Lower lobe of right lung (tissue), 2 donors: Measurements from ENCODE around the gene FAM98C. TPM values are rescaled to one million over a fixed set of nuclear protein-coding genes. Genes with fewer than 3 reads are reported as not detected.

ENCODE experiments used
- ATAC-seq, 2 donors: fragments of 200-7000 bp; cut with Tn5 transposase; one replicate each; pipeline ENCODE4 v1.9.1; 2020 to 2022; ENCODE audit warnings: mild to moderate bottlenecking in 2 of 2, moderate library complexity in 2 of 2
- DNase-seq: peaks from one replicate; pipeline ENCODE4 v3.0.0-alpha.2; 2020
- H3K27ac ChIP-seq: fragments of 200-600 bp; one replicate; pipeline ENCODE4 v1.8.0; 2022
- H3K27me3 ChIP-seq: fragments of 200-600 bp; one replicate; pipeline ENCODE4 v1.8.0; 2022; ENCODE audit warnings: low read depth
- H3K36me3 ChIP-seq: fragments of 200-600 bp; one replicate; pipeline ENCODE4 v1.8.0; 2022; ENCODE audit warnings: mild to moderate bottlenecking
- H3K4me1 ChIP-seq: fragments of 200-600 bp; one replicate; pipeline ENCODE4 v1.8.0; 2022
- H3K4me3 ChIP-seq: fragments of 200-600 bp; one replicate; pipeline ENCODE4 v1.8.0; 2022; ENCODE audit warnings: mild to moderate bottlenecking
- H3K9me3 ChIP-seq: fragments of 200-600 bp; one replicate; pipeline ENCODE4 v1.8.0; 2022
- intact Hi-C: fragments of 100-400 bp; cut with DNase I; formaldehyde crosslinking; loops from one replicate; pipeline ENCODE4 v1.11.0; 2022
- long read RNA-seq: library from polyadenylated mRNA; unstranded; transcript quantifications from one replicate; pipeline ENCODE4 v2.0.0, GENCODE V29; 2021
- total RNA-seq: library from RNA; stranded (reverse); fragmentation: NEBNext Ultra II Directional; extraction: Animal tissue kit (Norgen Biotek cat#: 25700); gene quantifications from one replicate; pipeline ENCODE4 v1.2.1, GENCODE V29; 2021
- TF ChIP-seq, protein P1 (sequence below): fragments of 200-600 bp; IDR thresholded peaks from one replicate; pipeline ENCODE4 v1.8.0; 2022; ENCODE audit warnings: antibody characterized with exemption, mild to moderate bottlenecking
- donor health status: DM: no; HTN: yes; CAD: no; lungs with severe emphysema.

Gene FAM98C
- 21.1 TPM for total RNA-seq
- long read RNA-seq, transcript FAM98C-201 (8 exons, 1,271 nt) = major isoform, 13 of 21 reads
- long read RNA-seq, partial matches to known transcripts = 1 of 21 reads
- long read RNA-seq, other reads (novel, unspliced or antisense) = 6 of 21 reads

DNA sequence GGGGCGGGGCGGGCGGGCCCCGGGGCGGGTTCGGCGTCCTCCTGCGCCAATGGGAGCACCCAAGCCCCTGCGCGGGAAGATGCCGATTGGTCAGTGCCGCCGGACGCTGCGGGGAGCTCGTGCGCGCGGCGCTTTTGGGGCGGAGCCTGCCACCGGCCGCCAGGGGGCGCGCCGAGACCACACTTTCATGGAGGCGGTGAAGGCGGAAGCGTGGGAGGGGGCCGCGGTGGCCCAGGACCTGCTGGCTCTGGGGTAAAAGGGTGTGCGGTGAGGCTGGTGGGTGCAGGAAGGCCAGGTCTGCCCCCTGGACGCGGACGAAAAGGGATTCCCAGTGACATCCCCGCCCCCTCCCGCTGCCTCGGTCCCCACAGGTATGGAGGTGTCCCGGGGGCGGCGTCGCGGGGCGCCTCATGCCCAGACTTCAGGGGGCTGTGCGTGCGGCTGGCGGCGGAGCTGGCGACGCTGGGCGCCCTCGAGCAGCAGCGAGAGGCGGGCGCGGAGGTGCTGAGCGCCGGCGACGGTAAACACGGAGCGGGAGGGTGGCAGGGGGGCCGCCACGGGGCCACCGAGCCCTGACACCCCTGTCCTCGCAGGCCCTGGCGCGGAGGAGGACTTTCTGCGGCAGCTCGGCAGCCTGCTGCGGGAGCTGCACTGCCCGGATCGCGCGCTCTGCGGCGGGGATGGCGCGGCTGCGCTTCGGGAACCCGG, at the start of gene FAM98C:
TSS of gene FAM98C (plus strand) at position 127 of the 708 bp plus-strand sequence. CDS start at position 188, 61 bp downstream.
- ATAC-seq (peak; percentile 99), DNase-seq (peak; percentile 97)
- peaks cover 18% of the 10 kb centered on the region for H3K27me3 ChIP-seq
- H3K4me3 ChIP-seq = peak within 1 kb of the TSS; percentile 98
- intact Hi-C loops = no loop called here
- TF ChIP-seq, protein P1, sequence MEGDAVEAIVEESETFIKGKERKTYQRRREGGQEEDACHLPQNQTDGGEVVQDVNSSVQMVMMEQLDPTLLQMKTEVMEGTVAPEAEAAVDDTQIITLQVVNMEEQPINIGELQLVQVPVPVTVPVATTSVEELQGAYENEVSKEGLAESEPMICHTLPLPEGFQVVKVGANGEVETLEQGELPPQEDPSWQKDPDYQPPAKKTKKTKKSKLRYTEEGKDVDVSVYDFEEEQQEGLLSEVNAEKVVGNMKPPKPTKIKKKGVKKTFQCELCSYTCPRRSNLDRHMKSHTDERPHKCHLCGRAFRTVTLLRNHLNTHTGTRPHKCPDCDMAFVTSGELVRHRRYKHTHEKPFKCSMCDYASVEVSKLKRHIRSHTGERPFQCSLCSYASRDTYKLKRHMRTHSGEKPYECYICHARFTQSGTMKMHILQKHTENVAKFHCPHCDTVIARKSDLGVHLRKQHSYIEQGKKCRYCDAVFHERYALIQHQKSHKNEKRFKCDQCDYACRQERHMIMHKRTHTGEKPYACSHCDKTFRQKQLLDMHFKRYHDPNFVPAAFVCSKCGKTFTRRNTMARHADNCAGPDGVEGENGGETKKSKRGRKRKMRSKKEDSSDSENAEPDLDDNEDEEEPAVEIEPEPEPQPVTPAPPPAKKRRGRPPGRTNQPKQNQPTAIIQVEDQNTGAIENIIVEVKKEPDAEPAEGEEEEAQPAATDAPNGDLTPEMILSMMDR = peak; percentile 100
- peak within 1 kb of the TSS; percentile 91 for H3K27ac ChIP-seq
- peaks cover 30% of the 10 kb centered on the region for H3K36me3 ChIP-seq
- no peaks in the 10 kb centered on the region for H3K9me3 ChIP-seq
- peaks cover 12% of the 10 kb centered on the region for H3K4me1 ChIP-seq

DNA sequence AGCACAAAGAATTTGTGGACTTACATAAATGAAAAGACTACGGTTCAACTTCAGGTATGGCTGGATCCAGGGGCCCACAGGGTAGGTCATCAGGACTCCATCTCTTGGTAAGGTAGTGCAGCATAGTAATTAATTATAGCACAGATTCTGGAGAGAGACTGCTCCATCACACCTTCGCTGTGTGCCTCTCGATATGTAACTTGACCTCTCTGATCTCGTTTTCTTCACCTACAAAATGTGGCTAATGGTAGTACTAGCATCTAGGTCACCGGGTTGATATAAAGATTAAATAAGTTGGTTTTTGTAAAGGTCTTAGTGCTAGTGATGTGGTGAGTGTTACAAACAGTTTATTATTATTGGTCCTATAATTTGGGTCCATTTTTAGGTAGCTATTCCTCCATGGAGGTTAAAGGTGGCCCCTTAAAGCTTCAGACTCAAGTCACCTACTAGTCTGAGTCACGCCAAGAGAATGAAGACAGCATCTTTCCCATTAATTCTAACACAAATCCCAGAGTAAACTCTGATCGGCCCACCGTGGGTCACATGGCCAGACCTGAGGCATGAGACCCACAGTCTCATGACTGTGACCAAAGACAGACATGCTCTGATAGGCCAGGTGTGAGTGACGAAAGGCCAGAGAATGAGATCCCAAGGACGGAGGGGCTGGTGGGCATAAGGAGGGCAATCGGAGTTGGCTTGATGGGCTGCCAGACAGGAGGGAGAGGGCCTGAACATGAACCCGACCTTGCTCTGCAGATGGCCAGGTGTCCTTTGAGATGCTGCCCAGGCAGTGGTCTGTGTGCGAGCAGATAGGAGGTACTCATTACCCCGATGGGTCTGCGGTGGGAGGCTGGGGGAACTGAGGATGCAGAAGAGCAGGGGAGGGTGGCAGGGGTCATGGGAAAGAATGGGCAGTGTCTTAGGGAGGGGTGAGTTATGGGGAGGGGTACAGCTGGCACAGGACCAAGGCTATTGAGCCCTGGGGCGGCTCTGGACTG, 46.9 kb upstream of the FAM98C start:
- TF ChIP-seq, protein P1 = no peak
- Histone ChIP-seq H3K9me3 (no peaks in the 10 kb centered on the region), H3K27ac (no peak overlapping the region), H3K27me3 (peaks cover 52% of the 10 kb centered on the region), H3K4me3 (no peak overlapping the region), H3K4me1 (no peaks in the 10 kb centered on the region), H3K36me3 (no peaks in the 10 kb centered on the region)
- DNase-seq = no peak
- intact Hi-C loops = no loop called here
- no peak for ATAC-seq

DNA sequence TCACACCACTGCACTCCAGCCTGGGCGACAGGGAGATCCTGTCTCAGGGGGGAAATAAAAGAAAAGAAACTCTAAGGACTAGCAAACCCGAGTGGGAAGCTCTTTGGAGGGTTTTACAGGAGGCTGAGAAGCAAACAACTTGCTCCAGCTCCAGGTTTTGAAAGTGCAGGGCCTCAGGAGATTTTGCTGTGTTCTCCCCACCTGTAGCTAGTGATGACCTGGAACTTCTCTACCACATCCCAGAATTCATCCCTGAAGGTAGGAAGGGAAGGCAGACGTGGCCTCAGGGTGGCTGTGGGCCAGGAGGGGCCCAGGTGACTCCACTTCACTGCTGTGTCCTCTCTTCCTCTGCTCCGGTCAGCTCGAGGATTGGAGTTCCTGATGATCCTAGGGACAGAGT, 44.8 kb upstream of the FAM98C start:
- ATAC-seq = no peak

DNA sequence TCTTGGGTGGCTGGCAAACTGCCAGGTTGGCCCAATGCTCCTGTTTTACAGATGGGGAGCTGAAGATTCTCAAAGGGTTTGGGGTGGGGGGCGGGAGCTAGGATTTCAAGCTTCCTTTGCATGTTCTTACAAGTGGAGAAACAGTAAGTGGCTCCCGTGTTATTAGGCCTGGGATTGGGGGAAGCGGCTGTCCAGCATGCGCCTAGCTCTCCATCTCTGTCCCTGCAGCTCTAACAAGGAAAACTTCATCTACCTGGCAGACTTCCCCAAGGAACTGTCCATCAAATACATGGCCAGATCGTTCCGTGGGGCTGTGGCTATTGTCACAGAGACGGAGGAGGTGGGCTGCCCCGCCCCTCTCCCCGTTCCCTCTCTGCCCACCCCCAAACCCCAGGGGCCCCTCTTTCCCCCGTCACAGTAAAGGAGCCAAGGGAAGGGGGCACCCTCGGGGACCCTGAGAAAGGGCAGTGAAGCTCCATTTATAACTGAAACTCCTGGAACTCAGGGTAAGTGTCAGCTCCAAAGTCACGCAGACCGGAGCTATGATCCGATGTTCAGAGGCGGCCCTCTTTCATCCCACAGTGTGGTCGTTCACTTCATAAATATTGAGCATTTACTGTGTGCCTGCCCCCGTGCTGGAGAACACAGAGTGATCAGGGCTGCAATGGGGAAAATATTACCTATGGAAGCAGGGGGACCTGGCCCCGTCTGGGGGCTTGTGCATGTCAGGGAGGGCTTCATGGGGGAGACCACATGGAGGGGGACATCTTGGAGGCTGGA, 43.5 kb upstream of the FAM98C start:
- no peaks in the 10 kb centered on the region for H3K36me3 ChIP-seq
- TF ChIP-seq, protein P1 = no peak
- DNase-seq = no peak
- peaks cover 47% of the 10 kb centered on the region for H3K27me3 ChIP-seq
- peaks cover 20% of the 10 kb centered on the region for H3K4me1 ChIP-seq
- no peaks in the 10 kb centered on the region for H3K9me3 ChIP-seq
- no peak for ATAC-seq
- H3K4me3 ChIP-seq = no peak overlapping the region
- H3K27ac ChIP-seq = no peak overlapping the region
- intact Hi-C loops = no loop called here

More for the DNA sequence above, 44.8 kb upstream of the FAM98C start:
- H3K36me3 ChIP-seq = no peaks in the 10 kb centered on the region
- no peak overlapping the region for H3K27ac ChIP-seq
- DNase-seq = no peak
- H3K27me3 ChIP-seq = peaks cover 47% of the 10 kb centered on the region
- TF ChIP-seq, protein P1 = no peak
- intact Hi-C loops = no loop called here
- H3K9me3 ChIP-seq = no peaks in the 10 kb centered on the region
- no peak overlapping the region for H3K4me3 ChIP-seq
- H3K4me1 ChIP-seq = peaks cover 17% of the 10 kb centered on the region

DNA sequence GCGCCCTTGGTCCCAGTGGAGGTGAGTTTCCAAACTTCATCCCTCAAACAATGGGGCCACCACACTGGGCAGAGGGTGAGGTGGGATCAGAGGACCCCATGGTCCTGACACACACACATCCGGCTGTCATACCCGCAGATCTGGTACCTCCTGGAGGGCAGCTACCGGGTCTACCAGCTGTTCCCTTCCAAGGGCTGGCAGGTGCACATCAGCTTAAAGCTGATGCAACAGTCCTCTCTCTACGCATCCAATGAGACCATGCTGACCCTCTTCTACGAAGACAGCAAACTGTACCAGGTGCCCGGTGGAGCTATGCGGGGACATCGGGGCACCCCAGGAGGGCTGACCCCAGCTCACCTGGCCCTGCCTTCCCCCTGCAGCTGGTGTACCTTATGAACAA, 42.5 kb upstream of the FAM98C start:
- DNase-seq (no peak), ATAC-seq (no peak)
- H3K4me3 ChIP-seq = no peak overlapping the region
- no peaks in the 10 kb centered on the region for H3K36me3 ChIP-seq
- intact Hi-C loops = no loop called here
- H3K27ac ChIP-seq = no peak overlapping the region
- peaks cover 47% of the 10 kb centered on the region for H3K27me3 ChIP-seq
- H3K4me1 ChIP-seq = peaks cover 20% of the 10 kb centered on the region
- TF ChIP-seq, protein P1 = no peak
- H3K9me3 ChIP-seq = no peaks in the 10 kb centered on the region
